Neural cell (in vitro differentiated cells): ENCODE measurements around the gene SLC36A1. TPM values are rescaled to one million over a fixed set of nuclear protein-coding genes. Genes with fewer than 3 reads are reported as not detected.

ENCODE experiments used
- H2AFZ ChIP-seq: fragments of 200-600, 300-800 bp; sonication (generic), shearing (Covaris generic); 2 replicates; pipeline ENCODE4 v1.6.0; 2014; ENCODE audit warnings: low read depth, mild to moderate bottlenecking, antibody characterized with exemption, low read length, moderate library complexity
- H3F3A ChIP-seq: fragments of 200-600 bp; shearing (Covaris generic); 2 replicates; pipeline ENCODE4 v1.6.1; 2016; ENCODE audit warnings: mild to moderate bottlenecking, moderate library complexity, mixed read lengths, antibody characterized with exemption, low read length; ENCODE audit not compliant: insufficient read depth, poor library complexity, severe bottlenecking
- H3K27ac ChIP-seq: fragments of 200-600, 300-800 bp; sonication (generic), shearing (Covaris generic); 2 replicates; pipeline ENCODE4 v1.5.1; 2014; ENCODE audit warnings: mild to moderate bottlenecking, low read length, moderate library complexity
- H3K27me3 ChIP-seq: fragments of 300-800, 200-600 bp; sonication (generic), shearing (Covaris generic); 2 replicates; pipeline ENCODE4 v1.6.0; 2014; ENCODE audit warnings: mild to moderate bottlenecking, low read depth, low read length, moderate library complexity; ENCODE audit not compliant: insufficient read depth
- H3K36me3 ChIP-seq: fragments of 300-800, 200-600 bp; sonication (generic), shearing (Covaris generic); 2 replicates; pipeline ENCODE4 v1.5.1; 2014; ENCODE audit warnings: mild to moderate bottlenecking, antibody characterized with exemption, low read length, moderate library complexity; ENCODE audit not compliant: insufficient read depth
- H3K4me2 ChIP-seq: fragments of 300-800, 200-600 bp; sonication (generic), shearing (Covaris generic); 2 replicates; pipeline ENCODE4 v1.6.0; 2014; ENCODE audit warnings: mild to moderate bottlenecking, low read length
- H3K4me3 ChIP-seq: fragments of 300-800, 200-600 bp; sonication (generic), shearing (Covaris generic); 2 replicates; pipeline ENCODE4 v1.5.1; 2014; ENCODE audit warnings: mild to moderate bottlenecking, low read length, moderate library complexity
- H3K79me2 ChIP-seq: fragments of 200-600 bp; shearing (Covaris generic); replicated peaks from 2 replicates; pipeline ENCODE4 v1.6.0; 2014; ENCODE audit warnings: mild to moderate bottlenecking, low read length, moderate library complexity; ENCODE audit not compliant: insufficient read depth
- H3K9ac ChIP-seq: fragments of 300-800, 200-600 bp; sonication (generic), shearing (Covaris generic); 2 replicates; pipeline ENCODE4 v1.6.1; 2016; ENCODE audit warnings: mild to moderate bottlenecking, low read length, mixed read lengths
- H3K9me2 ChIP-seq: fragments of 200-600 bp; shearing (Covaris generic); 2 replicates; pipeline ENCODE4 v1.6.1; 2016; ENCODE audit warnings: mild to moderate bottlenecking, low read length, mixed read lengths; ENCODE audit not compliant: insufficient read depth
- H3K9me3 ChIP-seq: fragments of 200-600, 300-800 bp; sonication (generic), shearing (Covaris generic); 2 replicates; pipeline ENCODE4 v1.6.1; 2016; ENCODE audit warnings: mild to moderate bottlenecking, mixed run types, low read length, moderate library complexity, mixed read lengths
- H4K20me1 ChIP-seq: fragments of 200-600 bp; shearing (Covaris generic); 2 replicates; pipeline ENCODE4 v1.6.1; 2016; ENCODE audit warnings: mild to moderate bottlenecking, mixed run types; ENCODE audit not compliant: insufficient read depth
- EP300 ChIP-seq: fragments of 450-650 bp; conservative IDR thresholded peaks from 2 replicates; pipeline ENCODE4 v1.6.1; 2014; ENCODE audit warnings: antibody characterized with exemption, mild to moderate bottlenecking, moderate library complexity; ENCODE audit not compliant: poor library complexity, severe bottlenecking
- EZH2 ChIP-seq: fragments of 200-600, 300-800 bp; shearing (Covaris generic), sonication (generic); IDR thresholded peaks from 2 replicates; pipeline ENCODE4 v1.6.1; 2014; ENCODE audit warnings: antibody characterized with exemption, low read length, borderline replicate concordance, mild to moderate bottlenecking; ENCODE audit not compliant: insufficient read depth, poor library complexity, severe bottlenecking
- MXI1 ChIP-seq: fragments of 450-650 bp; conservative IDR thresholded peaks from 2 replicates; pipeline ENCODE4 v1.6.1; 2014; ENCODE audit warnings: antibody characterized with exemption, mild to moderate bottlenecking; ENCODE audit not compliant: poor library complexity, severe bottlenecking
- POLR2AphosphoS5 ChIP-seq: IDR thresholded peaks from 2 replicates; pipeline ENCODE4 v1.6.1; 2012
- RAD21 ChIP-seq: fragments of 450-650 bp; conservative IDR thresholded peaks from 2 replicates; pipeline ENCODE4 v1.6.1; 2014; ENCODE audit warnings: antibody characterized with exemption, mild to moderate bottlenecking, moderate library complexity
- SMC3 ChIP-seq: fragments of 450-650 bp; conservative IDR thresholded peaks from 2 replicates; pipeline ENCODE4 v1.6.1; 2014; ENCODE audit warnings: antibody characterized with exemption, mild to moderate bottlenecking, moderate library complexity; ENCODE audit not compliant: poor library complexity
- TAF1 ChIP-seq: IDR thresholded peaks from 2 replicates; pipeline ENCODE4 v1.6.1; 2012; ENCODE audit warnings: low read depth
- polyA plus RNA-seq: library from polyadenylated mRNA; depleted of rRNA; stranded (reverse); fragments of >200 nt; gene quantifications from 2 replicates; pipeline ENCODE4 v1.2.3, GENCODE V29; 2014
- TF ChIP-seq, protein P1 (sequence below): IDR thresholded peaks from 2 replicates; pipeline ENCODE4 v1.6.1; 2012; ENCODE audit warnings: borderline replicate concordance
- TF ChIP-seq, protein P2 (sequence below): fragments of 450-650 bp; IDR thresholded peaks from 2 replicates; pipeline ENCODE4 v1.5.1; 2014; ENCODE audit warnings: antibody characterized with exemption, mild to moderate bottlenecking, moderate library complexity; ENCODE audit not compliant: poor library complexity, severe bottlenecking

The SLC36A1 gene
- polyA plus RNA-seq, 1 donor from 2014 or later: 5.3 TPM

DNA sequence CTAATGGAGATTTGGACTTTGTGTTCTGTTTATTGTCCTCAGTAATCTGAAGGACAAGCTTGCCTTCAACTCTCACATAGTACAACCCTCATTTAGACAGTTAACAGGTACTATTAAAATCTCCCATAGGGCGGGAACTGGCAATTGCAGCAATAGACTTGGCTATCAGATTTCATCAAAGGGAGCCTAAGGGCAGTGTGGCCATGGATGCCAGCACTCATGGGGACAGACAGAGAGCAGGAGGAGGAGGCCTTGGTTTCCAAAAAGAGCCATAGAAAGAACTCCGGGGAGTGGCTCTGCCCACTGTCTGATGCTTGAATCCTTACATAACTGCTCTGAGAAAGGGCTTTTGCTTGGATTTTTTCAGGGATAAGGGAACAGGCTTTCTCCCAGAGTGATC is 6.8 kb downstream of the SLC36A1 start:
- Histone ChIP-seq H3K9me2 (no peaks in the 10 kb centered on the region), H4K20me1 (no peaks in the 10 kb centered on the region), H3K79me2 (no peaks in the 10 kb centered on the region), H2AFZ (no peak overlapping the region), H3K4me3 (no peak overlapping the region), H3K36me3 (no peaks in the 10 kb centered on the region), H3K4me2 (no peak overlapping the region), H3K9me3 (no peaks in the 10 kb centered on the region), H3K27me3 (no peaks in the 10 kb centered on the region), H3K27ac (no peak overlapping the region), H3K9ac (no peak overlapping the region), H3F3A (no peaks in the 10 kb centered on the region)
- no peak for TF ChIP-seq MXI1
- no peak for TF ChIP-seq RAD21
- TF ChIP-seq, protein P1, sequence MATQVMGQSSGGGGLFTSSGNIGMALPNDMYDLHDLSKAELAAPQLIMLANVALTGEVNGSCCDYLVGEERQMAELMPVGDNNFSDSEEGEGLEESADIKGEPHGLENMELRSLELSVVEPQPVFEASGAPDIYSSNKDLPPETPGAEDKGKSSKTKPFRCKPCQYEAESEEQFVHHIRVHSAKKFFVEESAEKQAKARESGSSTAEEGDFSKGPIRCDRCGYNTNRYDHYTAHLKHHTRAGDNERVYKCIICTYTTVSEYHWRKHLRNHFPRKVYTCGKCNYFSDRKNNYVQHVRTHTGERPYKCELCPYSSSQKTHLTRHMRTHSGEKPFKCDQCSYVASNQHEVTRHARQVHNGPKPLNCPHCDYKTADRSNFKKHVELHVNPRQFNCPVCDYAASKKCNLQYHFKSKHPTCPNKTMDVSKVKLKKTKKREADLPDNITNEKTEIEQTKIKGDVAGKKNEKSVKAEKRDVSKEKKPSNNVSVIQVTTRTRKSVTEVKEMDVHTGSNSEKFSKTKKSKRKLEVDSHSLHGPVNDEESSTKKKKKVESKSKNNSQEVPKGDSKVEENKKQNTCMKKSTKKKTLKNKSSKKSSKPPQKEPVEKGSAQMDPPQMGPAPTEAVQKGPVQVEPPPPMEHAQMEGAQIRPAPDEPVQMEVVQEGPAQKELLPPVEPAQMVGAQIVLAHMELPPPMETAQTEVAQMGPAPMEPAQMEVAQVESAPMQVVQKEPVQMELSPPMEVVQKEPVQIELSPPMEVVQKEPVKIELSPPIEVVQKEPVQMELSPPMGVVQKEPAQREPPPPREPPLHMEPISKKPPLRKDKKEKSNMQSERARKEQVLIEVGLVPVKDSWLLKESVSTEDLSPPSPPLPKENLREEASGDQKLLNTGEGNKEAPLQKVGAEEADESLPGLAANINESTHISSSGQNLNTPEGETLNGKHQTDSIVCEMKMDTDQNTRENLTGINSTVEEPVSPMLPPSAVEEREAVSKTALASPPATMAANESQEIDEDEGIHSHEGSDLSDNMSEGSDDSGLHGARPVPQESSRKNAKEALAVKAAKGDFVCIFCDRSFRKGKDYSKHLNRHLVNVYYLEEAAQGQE: no peak
- no peak for TF ChIP-seq TAF1
- no peak for TF ChIP-seq SMC3
- TF ChIP-seq, protein P2, sequence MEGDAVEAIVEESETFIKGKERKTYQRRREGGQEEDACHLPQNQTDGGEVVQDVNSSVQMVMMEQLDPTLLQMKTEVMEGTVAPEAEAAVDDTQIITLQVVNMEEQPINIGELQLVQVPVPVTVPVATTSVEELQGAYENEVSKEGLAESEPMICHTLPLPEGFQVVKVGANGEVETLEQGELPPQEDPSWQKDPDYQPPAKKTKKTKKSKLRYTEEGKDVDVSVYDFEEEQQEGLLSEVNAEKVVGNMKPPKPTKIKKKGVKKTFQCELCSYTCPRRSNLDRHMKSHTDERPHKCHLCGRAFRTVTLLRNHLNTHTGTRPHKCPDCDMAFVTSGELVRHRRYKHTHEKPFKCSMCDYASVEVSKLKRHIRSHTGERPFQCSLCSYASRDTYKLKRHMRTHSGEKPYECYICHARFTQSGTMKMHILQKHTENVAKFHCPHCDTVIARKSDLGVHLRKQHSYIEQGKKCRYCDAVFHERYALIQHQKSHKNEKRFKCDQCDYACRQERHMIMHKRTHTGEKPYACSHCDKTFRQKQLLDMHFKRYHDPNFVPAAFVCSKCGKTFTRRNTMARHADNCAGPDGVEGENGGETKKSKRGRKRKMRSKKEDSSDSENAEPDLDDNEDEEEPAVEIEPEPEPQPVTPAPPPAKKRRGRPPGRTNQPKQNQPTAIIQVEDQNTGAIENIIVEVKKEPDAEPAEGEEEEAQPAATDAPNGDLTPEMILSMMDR: no peak
- no peak for TF ChIP-seq EP300
- TF ChIP-seq EZH2: no peak

DNA sequence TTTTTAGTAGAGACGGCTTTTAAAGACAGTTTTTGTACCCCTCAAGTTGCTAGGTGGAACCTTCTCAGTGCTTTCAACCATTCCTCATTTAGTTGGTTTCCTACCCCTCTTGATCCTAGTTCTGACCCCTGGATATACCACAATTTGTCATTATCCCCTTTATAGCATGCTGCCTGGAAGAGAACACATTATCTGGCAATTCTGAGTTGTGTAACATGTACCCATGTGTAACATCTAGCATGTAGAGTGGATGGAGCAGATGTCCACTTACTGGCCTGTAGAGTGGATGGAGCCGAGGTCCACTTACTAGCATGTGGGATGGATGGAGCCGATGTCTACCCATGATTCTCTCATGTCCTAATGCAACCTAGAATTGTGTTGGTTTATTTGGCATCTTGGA is 7.5 kb downstream of the SLC36A1 start:
- no peak overlapping the region for H3K4me2 ChIP-seq
- H3K36me3 ChIP-seq: no peaks in the 10 kb centered on the region
- H3K9me3 ChIP-seq: no peaks in the 10 kb centered on the region
- no peaks in the 10 kb centered on the region for H4K20me1 ChIP-seq
- H3F3A ChIP-seq: no peaks in the 10 kb centered on the region
- no peak overlapping the region for H2AFZ ChIP-seq
- H3K27me3 ChIP-seq: no peaks in the 10 kb centered on the region
- no peak overlapping the region for H3K4me3 ChIP-seq
- H3K79me2 ChIP-seq: no peaks in the 10 kb centered on the region
- TF ChIP-seq POLR2AphosphoS5 (no peak), EP300 (no peak)
- no peaks in the 10 kb centered on the region for H3K9me2 ChIP-seq
- no peak overlapping the region for H3K27ac ChIP-seq
- no peak overlapping the region for H3K9ac ChIP-seq

DNA sequence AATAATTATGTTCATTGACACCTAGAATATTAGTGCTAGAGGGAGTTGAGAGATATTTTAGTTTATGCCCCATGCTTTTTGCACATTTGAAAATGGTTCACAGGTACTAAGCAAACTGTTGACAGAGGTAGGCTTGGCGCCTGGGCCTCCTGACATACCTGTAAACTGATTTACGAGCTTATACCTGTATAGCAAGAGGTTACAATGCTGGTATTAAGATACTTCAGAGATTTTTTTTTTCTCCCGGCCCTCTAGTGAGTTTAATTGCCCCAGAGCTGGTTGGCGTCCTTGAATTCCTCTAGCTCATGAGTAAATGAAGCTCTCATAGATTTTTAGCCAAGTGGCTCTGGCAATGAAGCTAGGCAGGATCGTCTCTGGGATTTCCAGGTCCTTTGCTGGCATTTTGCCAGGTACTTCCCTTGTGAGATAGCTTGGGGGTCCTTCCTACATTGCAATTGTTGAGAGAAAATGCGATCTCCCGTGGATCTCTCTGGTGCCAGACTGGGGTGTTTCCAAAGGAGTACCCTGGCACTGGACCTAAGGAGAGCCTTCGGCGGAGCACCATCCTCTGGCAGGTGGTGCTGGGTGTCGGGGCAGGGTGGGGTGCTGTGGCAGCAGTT is 9.0 kb downstream of the SLC36A1 start:
- no peak overlapping the region for H3K4me2 ChIP-seq
- H3K27ac ChIP-seq: no peak overlapping the region
- no peaks in the 10 kb centered on the region for H3F3A ChIP-seq
- no peaks in the 10 kb centered on the region for H3K27me3 ChIP-seq
- no peak overlapping the region for H3K9ac ChIP-seq
- H3K79me2 ChIP-seq: no peaks in the 10 kb centered on the region
- H4K20me1 ChIP-seq: no peaks in the 10 kb centered on the region
- no peak for TF ChIP-seq EP300
- TF ChIP-seq RAD21: no peak
- no peak for TF ChIP-seq EZH2
- no peak for TF ChIP-seq POLR2AphosphoS5
- TF ChIP-seq, protein P2: no peak
- TF ChIP-seq, protein P1: no peak
- no peak for TF ChIP-seq MXI1
- TF ChIP-seq SMC3: no peak
- no peak for TF ChIP-seq TAF1
- no peak overlapping the region for H2AFZ ChIP-seq
- H3K36me3 ChIP-seq: no peaks in the 10 kb centered on the region
- no peaks in the 10 kb centered on the region for H3K9me3 ChIP-seq
- no peaks in the 10 kb centered on the region for H3K9me2 ChIP-seq
- H3K4me3 ChIP-seq: no peak overlapping the region
